ENCODE measurements around the gene ARHGAP31.

ARHGAP31 gene

GRCh38 chr3:119388577-119388976 is 94.4 kb downstream of the ARHGAP31 start:
- no peak for DNase-seq (ENCODE audit: low read depth)
- H3K4me3 ChIP-seq (ENCODE audit: low read depth, low read length): no peak overlapping the region
- no peak for TF ChIP-seq MYC (IDR thresholded peaks at IDR 0.05; ENCODE audit: low read depth, low read length)
- TF ChIP-seq MAX (IDR thresholded peaks at IDR 0.05; ENCODE audit: low read depth, low read length): no peak
- no peak for TF ChIP-seq CTCF (IDR thresholded peaks at IDR 0.05; ENCODE audit: low read depth, low read length)
- TF ChIP-seq POLR2A (IDR thresholded peaks at IDR 0.05; ENCODE audit: extremely low read depth, insufficient read length): no peak

- no peak for DNase-seq (ENCODE audit: low read depth)
- no peak overlapping the region for H3K4me3 ChIP-seq (ENCODE audit: low read depth, low read length)
- no peak for TF ChIP-seq MYC (IDR thresholded peaks at IDR 0.05; ENCODE audit: low read depth, low read length)
- no peak for TF ChIP-seq POLR2A (IDR thresholded peaks at IDR 0.05; ENCODE audit: extremely low read depth, insufficient read length)
- TF ChIP-seq CTCF (IDR thresholded peaks at IDR 0.05; ENCODE audit: low read depth, low read length): no peak
- no peak for TF ChIP-seq MAX (IDR thresholded peaks at IDR 0.05; ENCODE audit: low read depth, low read length)
Measured at GRCh38 chr3:119395923-119396358, 101.8 kb downstream of the ARHGAP31 start.

- no peak overlapping the region for H3K4me3 ChIP-seq (ENCODE audit: low read depth, low read length)
- DNase-seq (ENCODE audit: low read depth): no peak
- TF ChIP-seq MAX (IDR thresholded peaks at IDR 0.05; ENCODE audit: low read depth, low read length): no peak
- TF ChIP-seq MYC (IDR thresholded peaks at IDR 0.05; ENCODE audit: low read depth, low read length): no peak
- TF ChIP-seq CTCF (IDR thresholded peaks at IDR 0.05; ENCODE audit: low read depth, low read length): no peak
- no peak for TF ChIP-seq POLR2A (IDR thresholded peaks at IDR 0.05; ENCODE audit: extremely low read depth, insufficient read length)
Measured at GRCh38 chr3:119396870-119397269, 102.7 kb downstream of the ARHGAP31 start.

- DNase-seq (ENCODE audit: low read depth): no peak
- TF ChIP-seq MYC (IDR thresholded peaks at IDR 0.05; ENCODE audit: low read depth, low read length) (no peak), MAX (IDR thresholded peaks at IDR 0.05; ENCODE audit: low read depth, low read length) (no peak), POLR2A (IDR thresholded peaks at IDR 0.05; ENCODE audit: extremely low read depth, insufficient read length) (no peak), CTCF (IDR thresholded peaks at IDR 0.05; ENCODE audit: low read depth, low read length) (no peak)
- H3K4me3 ChIP-seq (ENCODE audit: low read depth, low read length): no peak overlapping the region
Measured at GRCh38 chr3:119400466-119400865, 106.3 kb downstream of the ARHGAP31 start.

- no peak for DNase-seq (ENCODE audit: low read depth)
- no peak overlapping the region for H3K4me3 ChIP-seq (ENCODE audit: low read depth, low read length)
- no peak for TF ChIP-seq CTCF (IDR thresholded peaks at IDR 0.05; ENCODE audit: low read depth, low read length)
- TF ChIP-seq MAX (IDR thresholded peaks at IDR 0.05; ENCODE audit: low read depth, low read length): no peak
Measured at GRCh38 chr3:119401069-119401468, 106.9 kb downstream of the ARHGAP31 start.
